GM21515 (cell line): ENCODE measurements around the gene RIMBP3C.
A peak's percentile ranks its signal among the peaks of the same experiment; 100 is the strongest.
"Not testable (repeated sequence)": the region's sequence is repeated elsewhere in the genome, so short reads cannot be mapped to it uniquely, and the experiment has no call there.

ENCODE experiments used
- ATAC-seq: cut with Tn5 transposase; IDR thresholded peaks from one replicate; pipeline ENCODE4 v1.9.1; 2021; ENCODE audit not compliant: unreplicated experiment

RIMBP3C gene

DNA sequence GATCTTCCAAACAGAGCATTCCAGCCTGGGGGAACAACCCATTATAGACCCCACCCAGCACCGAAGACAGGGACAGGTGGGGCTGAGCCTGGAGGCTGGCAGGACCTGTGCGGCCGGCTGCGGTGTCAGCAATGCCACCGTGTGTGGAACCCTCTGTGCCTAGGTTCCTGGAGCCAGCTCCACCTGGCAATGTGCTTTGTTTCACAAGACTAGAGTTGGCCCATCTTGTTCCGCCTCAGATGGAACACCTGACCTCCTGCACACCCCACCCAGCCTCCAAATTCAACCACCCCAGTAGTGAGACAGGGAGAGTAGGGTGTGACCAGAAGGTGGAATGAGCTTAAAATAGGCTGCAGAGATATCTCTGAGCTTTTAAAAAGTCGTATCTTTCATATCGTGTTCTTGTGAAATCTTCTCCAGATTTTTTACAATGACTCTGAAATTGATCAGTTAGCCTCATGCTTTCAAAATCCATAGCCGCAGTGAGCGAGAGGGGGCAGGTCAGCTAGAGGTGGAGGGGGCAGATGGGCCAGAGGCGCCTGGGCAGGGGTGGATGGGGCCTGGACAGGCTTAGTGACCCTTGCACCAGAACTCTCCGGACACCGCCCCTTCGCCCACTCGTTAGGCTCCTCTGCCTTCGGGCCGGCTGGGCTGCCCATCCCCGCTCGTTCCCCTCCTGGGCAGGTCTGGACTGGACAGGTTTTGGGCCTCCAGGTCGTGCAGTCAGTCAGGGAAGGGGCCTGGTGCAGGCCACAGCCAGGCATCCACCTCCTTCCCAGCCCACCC, 18.2 kb downstream of the RIMBP3C start:
- ATAC-seq = not testable (repeated sequence)

DNA sequence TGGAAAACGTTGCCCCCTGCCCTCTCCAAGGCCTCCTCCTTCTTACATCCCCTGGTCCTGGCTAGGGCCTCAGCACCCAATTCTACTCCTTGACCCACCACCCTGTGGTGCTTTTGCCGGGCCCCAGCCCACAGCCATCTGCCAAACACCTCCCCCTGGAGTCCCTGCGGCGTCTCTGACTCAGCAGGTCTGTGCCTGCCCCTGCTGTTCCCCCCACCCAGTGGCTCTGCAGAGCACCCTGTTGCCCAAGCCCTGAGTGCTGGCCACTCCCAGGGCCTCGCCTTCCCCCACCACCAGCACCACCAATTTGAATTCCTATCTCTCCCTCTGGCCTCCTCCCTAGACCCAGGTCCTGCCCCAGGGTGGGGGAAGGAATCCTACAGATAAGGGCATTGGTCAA, 19.7 kb downstream of the RIMBP3C start:
- not testable (repeated sequence) for ATAC-seq

DNA sequence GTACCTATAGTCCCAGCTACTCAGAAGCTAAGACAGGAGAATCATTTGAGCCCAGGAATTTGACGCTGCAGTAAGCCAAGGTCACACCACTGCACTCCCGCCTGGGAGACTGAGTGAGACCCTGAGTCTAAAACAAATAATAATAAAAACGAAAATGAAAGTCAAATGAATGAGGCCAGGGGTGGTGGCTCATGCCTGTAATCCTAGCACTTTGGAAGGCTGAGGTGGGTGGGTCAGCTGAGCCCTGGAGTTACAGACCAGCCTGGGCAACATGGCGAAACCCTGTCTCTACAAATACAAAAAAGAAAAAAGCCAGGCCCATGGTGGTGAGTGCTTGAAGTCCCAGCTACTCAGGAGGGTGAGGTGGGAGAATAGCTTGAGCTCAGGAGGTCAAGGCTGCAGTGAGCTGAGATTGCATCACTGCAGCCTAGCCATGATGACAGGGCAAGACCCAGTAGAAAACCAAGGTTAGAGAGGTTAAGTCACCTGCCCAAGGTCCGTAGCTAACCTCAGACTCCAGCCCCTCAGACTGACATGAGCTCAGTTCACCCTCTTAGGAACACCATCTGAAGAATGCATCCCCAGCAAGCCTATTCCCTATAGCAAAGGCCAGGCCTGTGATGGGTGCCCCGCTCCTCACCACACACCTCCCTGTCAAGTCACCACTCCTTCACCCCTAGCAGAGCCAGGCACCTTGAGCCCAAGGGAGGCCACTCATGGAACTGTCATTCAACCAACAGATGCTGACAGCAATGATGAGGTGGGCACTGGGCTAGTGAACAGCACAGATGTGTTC, 24.4 kb downstream of the RIMBP3C start:
- ATAC-seq = not testable (repeated sequence)

DNA sequence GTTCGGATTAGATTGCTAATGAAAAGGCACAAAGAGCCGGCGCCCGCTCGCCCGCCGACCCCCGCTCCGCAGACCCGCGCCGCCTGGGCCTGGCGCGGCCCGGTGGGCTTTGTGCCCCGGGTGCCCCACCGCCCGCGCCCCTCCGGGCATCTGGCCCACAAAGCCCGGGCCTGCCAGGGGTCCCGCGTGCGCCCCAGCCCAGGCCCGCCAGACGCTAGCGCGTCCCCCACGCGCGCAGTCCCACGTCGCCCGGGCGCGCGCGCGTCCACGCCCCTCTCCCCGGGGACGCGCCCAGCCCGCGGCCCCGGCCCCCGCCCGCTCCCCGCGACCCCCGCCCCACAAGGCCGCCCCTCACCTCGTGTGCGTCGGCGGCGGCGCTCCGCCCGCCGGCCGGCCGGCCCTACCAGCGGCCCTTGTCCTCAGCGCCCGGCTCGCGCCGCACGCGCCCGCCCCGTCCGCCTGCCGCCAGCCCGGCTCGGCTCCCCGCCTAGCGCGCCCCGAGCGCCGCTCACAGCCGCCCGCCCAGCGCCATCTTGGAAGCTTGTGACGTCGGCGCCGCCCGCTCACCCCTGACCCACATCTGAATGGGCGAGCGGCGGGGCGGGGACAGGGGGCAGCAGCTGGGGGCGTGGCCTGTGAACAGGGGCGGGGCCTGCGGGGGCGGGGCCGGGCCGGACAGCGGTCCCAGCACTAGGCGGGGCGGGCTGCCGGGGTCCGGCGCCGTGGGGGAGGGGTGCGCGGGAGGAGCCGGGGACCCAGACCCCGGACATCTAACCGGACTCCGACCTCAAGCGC, 34.1 kb downstream of the RIMBP3C start:
- ATAC-seq = peak; percentile 78

DNA sequence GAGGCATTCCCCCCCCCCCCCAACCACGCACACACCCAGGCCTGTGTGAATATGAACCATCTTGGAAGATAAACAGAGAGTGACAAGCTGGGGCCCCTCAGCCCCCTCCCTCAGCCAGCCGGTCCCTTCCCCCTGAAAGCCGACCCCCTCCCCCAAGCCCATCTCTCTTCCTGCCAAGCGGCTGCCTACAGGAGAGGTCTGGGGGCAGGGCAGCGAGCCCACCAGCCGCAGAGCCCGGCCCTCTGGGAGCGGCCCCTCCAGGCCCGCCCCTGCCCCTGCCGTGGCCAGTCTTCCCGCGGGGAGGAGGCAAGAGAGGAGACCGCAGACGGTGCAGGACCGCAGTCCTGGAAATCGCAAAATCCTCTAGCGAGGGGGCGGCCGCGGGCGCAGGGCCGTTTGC, 34.7 kb downstream of the RIMBP3C start:
- ATAC-seq = not testable (repeated sequence)

DNA sequence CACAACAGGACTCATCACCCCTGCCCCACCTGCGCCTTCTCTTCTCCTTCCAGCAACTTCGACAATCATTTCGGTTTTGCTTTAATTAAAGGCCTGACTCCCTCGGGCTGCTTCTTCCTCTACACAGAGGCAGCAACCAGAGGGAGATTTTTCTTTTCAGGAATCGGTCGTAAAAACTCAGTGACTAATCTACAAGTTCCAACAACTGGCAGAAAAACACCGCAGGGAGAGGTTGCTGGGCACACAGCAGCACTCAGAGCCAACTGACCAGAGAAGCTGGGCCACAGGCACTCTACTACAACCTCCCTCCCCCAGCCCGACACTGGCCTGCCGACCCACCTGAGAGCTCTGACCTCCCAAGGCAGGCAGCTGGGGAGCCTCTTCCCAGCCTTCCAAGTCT, 36.0 kb downstream of the RIMBP3C start:
- not testable (repeated sequence) for ATAC-seq

DNA sequence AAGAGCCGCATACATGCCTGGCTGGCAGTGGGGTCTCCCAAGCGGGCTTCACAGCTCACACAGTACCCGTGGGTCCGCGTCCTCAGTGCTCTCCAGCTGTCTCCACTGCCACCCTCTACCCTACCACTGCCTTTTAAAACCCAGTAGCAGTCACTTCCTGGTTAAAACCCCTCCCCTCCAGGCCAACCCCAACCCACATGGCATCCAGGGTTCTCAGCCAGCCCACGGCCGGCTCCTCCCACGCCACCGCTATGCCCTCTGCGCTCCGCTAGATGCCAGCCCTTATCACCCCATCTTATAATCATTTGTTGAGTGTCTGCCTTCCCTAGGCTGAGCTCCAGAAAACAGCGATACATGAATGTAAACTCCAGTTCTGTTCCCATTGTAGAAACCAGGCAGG, 37.1 kb downstream of the RIMBP3C start:
- ATAC-seq = not testable (repeated sequence)

DNA sequence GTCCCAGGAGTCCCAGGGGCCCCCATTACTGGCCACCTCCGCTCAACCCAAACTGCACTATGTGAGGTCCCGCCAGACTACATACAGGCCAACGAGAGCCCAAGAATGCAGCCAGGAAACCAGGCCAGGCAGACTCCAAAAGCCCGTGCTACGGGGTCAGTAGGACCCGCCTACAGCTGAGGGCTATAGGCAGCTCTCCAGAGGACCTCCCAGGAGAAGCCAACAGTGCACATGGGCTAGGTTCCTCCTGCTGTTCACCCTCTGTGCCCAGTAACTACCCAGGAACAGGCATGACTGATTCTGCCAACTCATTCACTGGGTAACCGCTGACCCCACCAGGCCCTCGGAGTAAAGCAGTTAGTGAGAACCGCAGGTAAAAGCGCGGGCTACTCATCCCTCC, 39.2 kb downstream of the RIMBP3C start:
- not testable (repeated sequence) for ATAC-seq

DNA sequence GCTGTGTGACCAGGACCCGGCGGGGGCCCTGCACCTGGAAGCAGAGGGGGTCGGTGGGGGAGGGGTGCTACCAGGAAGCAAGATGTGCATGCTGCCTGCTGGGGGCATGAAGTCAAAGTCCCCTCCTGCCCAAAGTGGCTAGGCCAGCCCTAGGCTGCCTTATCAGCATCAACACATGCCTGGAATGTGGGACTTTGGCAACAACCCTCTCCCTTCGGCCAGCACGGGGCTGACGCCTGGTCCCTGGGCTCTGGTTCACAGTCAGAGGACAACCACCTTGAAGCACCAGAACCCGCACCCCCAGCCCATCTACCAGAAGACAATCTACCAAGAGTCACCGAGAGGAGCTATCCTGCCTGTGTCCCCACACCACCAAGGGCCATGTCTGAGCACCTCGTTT, 40.9 kb downstream of the RIMBP3C start:
- not testable (repeated sequence) for ATAC-seq

DNA sequence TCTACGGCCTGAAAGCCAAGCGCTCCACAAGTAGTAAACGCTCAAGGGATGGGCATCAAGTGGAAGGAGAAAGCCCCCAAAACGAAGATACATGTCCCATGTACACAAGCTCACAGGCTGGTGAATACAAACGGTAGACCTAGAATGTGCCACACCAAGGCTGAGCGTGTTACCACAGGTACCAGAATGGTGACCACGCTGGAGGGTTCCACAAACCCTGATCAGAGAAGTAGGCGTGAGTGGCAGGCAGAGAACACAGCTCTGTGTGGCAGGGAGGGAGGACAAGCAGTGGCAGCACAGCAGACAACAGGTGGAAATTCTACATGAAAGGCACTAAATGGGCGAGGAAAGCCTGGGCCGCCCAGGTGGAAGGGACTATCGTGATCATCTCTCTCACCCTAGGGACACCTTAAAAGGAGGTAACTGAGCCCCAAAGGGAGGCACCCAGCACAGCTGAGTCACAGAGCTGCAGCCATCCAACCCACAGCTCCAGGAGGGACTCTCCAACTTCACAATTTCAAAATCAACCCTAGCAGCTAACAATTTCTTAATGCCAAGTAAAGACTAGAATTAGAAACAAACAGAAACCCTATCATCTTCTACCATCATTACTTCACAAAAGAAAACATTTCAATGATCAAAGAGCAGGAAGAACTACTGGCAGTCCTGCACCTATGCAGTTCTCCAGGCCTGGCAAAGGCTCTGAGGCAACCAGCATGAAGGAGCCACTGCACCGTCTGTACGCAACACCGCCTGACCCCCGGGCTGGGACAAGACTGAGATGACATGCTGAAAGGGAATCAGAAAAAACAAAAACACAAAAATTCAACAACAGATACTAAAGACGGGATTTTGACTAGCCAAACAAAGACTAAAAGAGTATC, 51.4 kb downstream of the RIMBP3C start:
- not testable (repeated sequence) for ATAC-seq

DNA sequence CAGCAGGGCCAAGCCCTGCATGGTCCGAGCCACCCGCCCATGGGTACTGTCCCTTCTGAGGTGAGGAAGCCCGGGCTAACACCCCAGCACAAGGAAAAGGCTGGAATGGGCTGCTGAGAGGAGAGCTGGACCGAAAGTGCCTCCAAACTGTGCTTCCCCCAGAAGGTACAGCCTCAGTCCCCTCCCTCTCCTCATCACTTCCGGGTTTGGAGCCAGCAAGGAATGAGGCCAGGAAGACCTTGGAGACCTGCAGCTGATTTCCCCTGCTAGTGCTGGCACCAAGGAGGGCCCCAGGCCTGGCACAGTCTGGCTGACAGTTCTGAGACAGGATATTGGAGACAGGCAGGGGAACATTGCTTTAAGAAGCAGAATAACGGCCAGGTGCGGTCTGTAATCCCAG, 52.8 kb downstream of the RIMBP3C start:
- ATAC-seq = not testable (repeated sequence)

DNA sequence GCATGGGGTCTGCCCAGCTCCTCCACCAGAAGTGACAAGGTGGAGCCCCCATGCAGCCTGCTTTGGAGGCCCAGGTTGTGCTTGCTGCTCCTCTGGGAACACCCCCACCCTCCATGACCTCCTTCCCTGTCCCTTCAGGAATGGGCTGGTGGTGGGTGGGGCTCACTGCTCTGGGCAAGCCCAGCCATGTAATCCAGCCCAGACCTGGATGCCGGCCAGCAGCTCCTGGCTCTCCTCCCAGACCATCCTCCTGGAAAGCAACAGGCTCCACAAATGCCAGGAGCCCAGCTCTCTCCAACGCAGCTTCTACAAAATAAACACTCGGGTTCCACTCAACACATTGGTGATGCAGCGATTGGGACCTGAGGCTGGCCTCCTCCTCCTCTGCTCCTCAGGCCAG, 53.3 kb downstream of the RIMBP3C start:
- ATAC-seq = not testable (repeated sequence)
